Measurements from ENCODE around the gene ATP2C2.

Gene ATP2C2

GRCh38 chr16:84359326-84359725, 9.0 kb upstream of the ATP2C2 start:
- Histone ChIP-seq H3K4me3 (ENCODE audit: low read depth, low read length, poor library complexity, severe bottlenecking) (no peak overlapping the region), H3F3A (ENCODE audit: insufficient read depth, low read length) (no peaks in the 10 kb centered on the region), H3K79me2 (ENCODE audit: insufficient read depth, low read length) (no peaks in the 10 kb centered on the region), H3K27ac (ENCODE audit: low read depth, low read length, poor library complexity, severe bottlenecking) (no peak overlapping the region), H4K20me1 (ENCODE audit: insufficient read depth, low read length) (no peaks in the 10 kb centered on the region), H2AFZ (ENCODE audit: low read length) (no peak overlapping the region), H3K4me1 (ENCODE audit: insufficient read depth, low read length, severe bottlenecking) (no peaks in the 10 kb centered on the region), H3K9me2 (ENCODE audit: low read depth, low read length) (no peaks in the 10 kb centered on the region), H3K27me3 (ENCODE audit: insufficient read depth, low read length) (no peaks in the 10 kb centered on the region), H3K9me3 (ENCODE audit: low read length) (no peaks in the 10 kb centered on the region), H3K36me3 (ENCODE audit: insufficient read depth, low read length) (no peaks in the 10 kb centered on the region), H3K4me2 (ENCODE audit: low read length) (no peak overlapping the region), H3K9ac (ENCODE audit: low read length) (no peak overlapping the region)
- TF ChIP-seq EZH2 (IDR thresholded peaks at IDR 0.05; ENCODE audit: borderline replicate concordance, low read length), result no peak

GRCh38 chr16:84360170-84360569, 8.2 kb upstream of the ATP2C2 start:
- H3K9me3 ChIP-seq (ENCODE audit: low read length), result no peaks in the 10 kb centered on the region
- no peak overlapping the region for H3K27ac ChIP-seq (ENCODE audit: low read depth, low read length, poor library complexity, severe bottlenecking)
- no peak overlapping the region for H3K4me3 ChIP-seq (ENCODE audit: low read depth, low read length, poor library complexity, severe bottlenecking)
- no peak overlapping the region for H3K9ac ChIP-seq (ENCODE audit: low read length)
- no peaks in the 10 kb centered on the region for H3K36me3 ChIP-seq (ENCODE audit: insufficient read depth, low read length)
- H4K20me1 ChIP-seq (ENCODE audit: insufficient read depth, low read length), result no peaks in the 10 kb centered on the region
- TF ChIP-seq CTCF (IDR thresholded peaks at IDR 0.05; ENCODE audit: low read length), result no peak
- no peak for TF ChIP-seq EZH2 (IDR thresholded peaks at IDR 0.05; ENCODE audit: borderline replicate concordance, low read length)
- no peak overlapping the region for H3K4me2 ChIP-seq (ENCODE audit: low read length)
- no peaks in the 10 kb centered on the region for H3K79me2 ChIP-seq (ENCODE audit: insufficient read depth, low read length)
- no peaks in the 10 kb centered on the region for H3K4me1 ChIP-seq (ENCODE audit: insufficient read depth, low read length, severe bottlenecking)
- no peak overlapping the region for H2AFZ ChIP-seq (ENCODE audit: low read length)
- no peaks in the 10 kb centered on the region for H3K9me2 ChIP-seq (ENCODE audit: low read depth, low read length)
- H3F3A ChIP-seq (ENCODE audit: insufficient read depth, low read length), result no peaks in the 10 kb centered on the region
- H3K27me3 ChIP-seq (ENCODE audit: insufficient read depth, low read length), result no peaks in the 10 kb centered on the region

GRCh38 chr16:84360748-84361147, 7.6 kb upstream of the ATP2C2 start:
- Histone ChIP-seq H3K4me3 (ENCODE audit: low read depth, low read length, poor library complexity, severe bottlenecking) (no peak overlapping the region), H2AFZ (ENCODE audit: low read length) (no peak overlapping the region), H3K9ac (ENCODE audit: low read length) (no peak overlapping the region), H3K9me2 (ENCODE audit: low read depth, low read length) (no peaks in the 10 kb centered on the region), H3K36me3 (ENCODE audit: insufficient read depth, low read length) (no peaks in the 10 kb centered on the region), H3F3A (ENCODE audit: insufficient read depth, low read length) (no peaks in the 10 kb centered on the region), H4K20me1 (ENCODE audit: insufficient read depth, low read length) (no peaks in the 10 kb centered on the region), H3K4me2 (ENCODE audit: low read length) (no peak overlapping the region), H3K4me1 (ENCODE audit: insufficient read depth, low read length, severe bottlenecking) (no peaks in the 10 kb centered on the region), H3K27ac (ENCODE audit: low read depth, low read length, poor library complexity, severe bottlenecking) (no peak overlapping the region), H3K27me3 (ENCODE audit: insufficient read depth, low read length) (no peaks in the 10 kb centered on the region), H3K79me2 (ENCODE audit: insufficient read depth, low read length) (no peaks in the 10 kb centered on the region), H3K9me3 (ENCODE audit: low read length) (no peaks in the 10 kb centered on the region)
- no peak for TF ChIP-seq EZH2 (IDR thresholded peaks at IDR 0.05; ENCODE audit: borderline replicate concordance, low read length)
- no peak for TF ChIP-seq CTCF (IDR thresholded peaks at IDR 0.05; ENCODE audit: low read length)

GRCh38 chr16:84361546-84361945, 6.8 kb upstream of the ATP2C2 start:
- Histone ChIP-seq H3K9me2 (ENCODE audit: low read depth, low read length) (no peaks in the 10 kb centered on the region), H3K27me3 (ENCODE audit: insufficient read depth, low read length) (no peaks in the 10 kb centered on the region), H3K79me2 (ENCODE audit: insufficient read depth, low read length) (no peaks in the 10 kb centered on the region), H3K4me1 (ENCODE audit: insufficient read depth, low read length, severe bottlenecking) (no peaks in the 10 kb centered on the region), H3K9me3 (ENCODE audit: low read length) (no peaks in the 10 kb centered on the region), H3K36me3 (ENCODE audit: insufficient read depth, low read length) (no peaks in the 10 kb centered on the region), H4K20me1 (ENCODE audit: insufficient read depth, low read length) (no peaks in the 10 kb centered on the region), H3F3A (ENCODE audit: insufficient read depth, low read length) (no peaks in the 10 kb centered on the region), H3K27ac (ENCODE audit: low read depth, low read length, poor library complexity, severe bottlenecking) (no peak overlapping the region), H2AFZ (ENCODE audit: low read length) (no peak overlapping the region), H3K4me3 (ENCODE audit: low read depth, low read length, poor library complexity, severe bottlenecking) (no peak overlapping the region), H3K9ac (ENCODE audit: low read length) (no peak overlapping the region), H3K4me2 (ENCODE audit: low read length) (no peak overlapping the region)
- no peak for TF ChIP-seq CTCF (IDR thresholded peaks at IDR 0.05; ENCODE audit: low read length)
- no peak for TF ChIP-seq EZH2 (IDR thresholded peaks at IDR 0.05; ENCODE audit: borderline replicate concordance, low read length)

Measured in OCI-LY1 (cell line).